Measurements from ENCODE around the gene MAP7.

GRCh38 chr6:136547336-136547735, 2.9 kb downstream of the MAP7 start:
- peak in 4 of 6 experiments; percentile 50 to 74 (median 56) for TF ChIP-seq CTCF (IDR thresholded peaks at IDR 0.05)
- no peak for TF ChIP-seq POLR2A (IDR thresholded peaks at IDR 0.05)

Measured in esophagus squamous epithelium (tissue), 4 donors.